HG03066 (cell line): ENCODE data around the gene PHLDB1.
"Not testable (repeated sequence)": the region's sequence is repeated elsewhere in the genome, so short reads cannot be mapped to it uniquely, and the experiment has no call there.

Source experiments
- ATAC-seq: cut with Tn5 transposase; IDR thresholded peaks from one replicate; pipeline ENCODE4 v1.9.1; 2021; ENCODE audit warnings: low read depth; ENCODE audit not compliant: unreplicated experiment

Gene PHLDB1

DNA sequence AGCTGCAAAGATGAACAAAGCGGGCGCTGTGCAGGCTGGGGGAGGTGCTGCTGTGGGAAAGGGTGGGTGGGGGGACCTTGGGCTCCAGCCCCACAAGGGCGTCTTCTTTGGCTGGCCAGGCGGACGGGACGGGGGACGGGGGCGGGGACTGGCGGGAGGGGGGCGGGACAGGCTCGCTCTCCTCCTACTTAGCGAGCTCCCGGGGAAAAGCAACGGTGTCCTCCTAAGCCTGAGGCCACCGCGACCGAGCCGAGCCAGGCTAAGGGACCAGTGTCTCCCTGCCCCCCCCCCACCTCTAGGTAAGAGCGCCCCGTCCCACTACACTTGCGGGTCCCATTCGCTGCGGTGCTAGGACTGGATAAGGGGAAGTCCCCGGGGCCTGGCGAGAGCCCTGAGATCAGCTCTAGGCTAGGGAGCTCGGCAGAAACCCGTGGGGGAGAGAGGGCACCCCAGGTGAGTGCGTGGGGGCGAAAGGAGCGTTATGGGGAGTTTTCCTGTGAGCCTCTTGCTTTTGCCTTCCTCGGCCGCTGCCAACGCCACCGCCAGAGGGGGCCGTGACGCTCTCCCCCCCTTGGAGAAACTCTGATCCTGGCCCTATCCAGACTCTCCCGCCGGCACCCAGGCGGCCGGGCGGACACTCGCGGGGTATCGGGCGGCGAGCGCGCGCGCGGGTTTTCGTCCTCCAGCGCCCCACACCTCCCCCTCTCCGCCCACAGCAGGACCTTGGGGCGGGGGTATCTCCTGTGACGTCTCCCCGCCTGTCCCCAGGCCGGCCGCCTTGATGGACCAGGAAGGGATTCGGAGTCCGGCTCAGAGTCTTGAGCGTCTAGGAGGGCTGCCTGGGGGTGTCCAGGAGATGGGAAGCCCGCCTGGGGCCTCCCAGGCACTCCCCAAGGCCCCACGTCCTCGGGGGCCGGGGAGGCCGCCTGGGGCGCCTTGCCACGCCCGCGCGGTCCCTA is at the start of gene PHLDB1:
TSS of gene PHLDB1 (plus strand) at position 215 of the 959 bp plus-strand sequence. CDS start 6,222 bp downstream, outside the sequence.
- ATAC-seq, result no peak

- no peak for ATAC-seq
Measured at GRCh38 chr11:118560806-118561205, 46.6 kb upstream of the PHLDB1 start.

DNA sequence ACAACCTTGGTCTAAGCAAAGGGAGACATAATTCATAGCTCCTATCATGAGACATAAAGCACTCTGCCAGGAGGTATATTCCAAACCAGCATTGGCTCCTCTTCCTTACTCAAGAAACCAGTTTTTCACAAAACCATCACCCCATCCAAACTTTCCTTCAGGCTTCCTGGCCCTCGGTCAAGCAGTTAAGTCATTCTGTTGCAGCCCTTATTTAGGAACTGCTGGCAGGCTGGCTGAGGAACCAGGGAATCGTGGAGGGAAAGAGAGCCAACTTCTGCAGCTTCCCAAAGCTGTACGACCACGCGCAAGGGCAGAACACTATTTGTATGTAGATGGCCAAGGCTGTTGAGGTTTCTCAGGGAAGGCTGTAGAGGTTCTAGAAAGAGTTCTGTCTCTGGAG is 42.4 kb upstream of the PHLDB1 start:
- no peak for ATAC-seq

DNA sequence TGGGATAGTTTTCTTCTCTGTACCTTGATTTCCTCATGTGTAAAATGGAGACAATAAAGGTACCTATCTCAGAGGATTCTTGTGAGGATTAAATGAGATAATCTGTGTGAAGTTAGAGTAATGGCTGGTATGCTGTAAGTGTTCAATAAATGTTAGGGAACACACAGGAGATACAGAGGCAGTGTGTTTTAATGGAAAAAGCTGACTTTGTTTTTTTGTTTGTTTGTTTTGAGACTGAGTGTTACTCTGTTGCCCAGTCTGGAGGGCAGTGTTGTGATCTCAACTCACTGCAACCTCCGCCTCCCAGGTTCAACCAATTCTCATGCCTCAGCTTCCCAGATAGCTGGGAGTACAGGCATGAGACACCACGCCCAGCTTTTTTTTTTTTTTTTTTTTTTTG is 37.7 kb upstream of the PHLDB1 start:
- no peak for ATAC-seq

DNA sequence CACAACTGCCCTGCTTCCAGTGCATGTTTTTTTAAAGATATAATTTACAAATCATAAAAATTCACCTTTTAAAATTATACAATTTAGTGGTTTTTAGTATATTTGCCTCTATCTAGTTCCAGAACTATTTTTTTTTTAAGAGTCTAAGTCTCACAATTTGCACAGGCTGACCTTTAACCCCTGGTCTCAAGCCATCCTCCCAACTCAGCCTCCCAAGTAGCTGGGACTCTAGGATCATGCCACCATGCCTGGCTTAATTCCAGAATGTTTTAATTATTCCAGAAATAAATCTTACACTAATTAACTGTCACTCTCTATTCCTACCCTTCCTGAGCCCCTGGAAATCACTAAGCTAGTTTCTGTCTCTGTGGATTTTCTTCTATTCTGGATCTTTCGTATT is 36.6 kb upstream of the PHLDB1 start:
- ATAC-seq, result no peak

DNA sequence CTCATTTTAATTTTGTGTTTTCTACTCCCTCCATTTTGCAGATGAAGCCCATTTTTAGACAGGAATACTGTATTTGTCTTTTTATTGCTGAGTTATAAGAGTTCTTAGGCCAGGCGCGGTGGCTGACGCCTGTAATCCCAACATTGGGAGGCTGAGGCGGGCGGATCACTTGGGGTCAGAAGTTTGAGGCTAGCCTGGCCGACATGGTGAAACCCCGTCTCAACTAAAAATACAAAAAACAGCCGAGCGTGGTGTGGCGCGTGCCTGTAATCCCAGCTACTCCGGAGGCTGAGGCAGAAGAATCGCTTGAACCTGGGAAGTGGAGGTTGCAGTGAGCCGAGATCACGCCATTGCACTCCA is 35.7 kb upstream of the PHLDB1 start:
- ATAC-seq, result not testable (repeated sequence)

DNA sequence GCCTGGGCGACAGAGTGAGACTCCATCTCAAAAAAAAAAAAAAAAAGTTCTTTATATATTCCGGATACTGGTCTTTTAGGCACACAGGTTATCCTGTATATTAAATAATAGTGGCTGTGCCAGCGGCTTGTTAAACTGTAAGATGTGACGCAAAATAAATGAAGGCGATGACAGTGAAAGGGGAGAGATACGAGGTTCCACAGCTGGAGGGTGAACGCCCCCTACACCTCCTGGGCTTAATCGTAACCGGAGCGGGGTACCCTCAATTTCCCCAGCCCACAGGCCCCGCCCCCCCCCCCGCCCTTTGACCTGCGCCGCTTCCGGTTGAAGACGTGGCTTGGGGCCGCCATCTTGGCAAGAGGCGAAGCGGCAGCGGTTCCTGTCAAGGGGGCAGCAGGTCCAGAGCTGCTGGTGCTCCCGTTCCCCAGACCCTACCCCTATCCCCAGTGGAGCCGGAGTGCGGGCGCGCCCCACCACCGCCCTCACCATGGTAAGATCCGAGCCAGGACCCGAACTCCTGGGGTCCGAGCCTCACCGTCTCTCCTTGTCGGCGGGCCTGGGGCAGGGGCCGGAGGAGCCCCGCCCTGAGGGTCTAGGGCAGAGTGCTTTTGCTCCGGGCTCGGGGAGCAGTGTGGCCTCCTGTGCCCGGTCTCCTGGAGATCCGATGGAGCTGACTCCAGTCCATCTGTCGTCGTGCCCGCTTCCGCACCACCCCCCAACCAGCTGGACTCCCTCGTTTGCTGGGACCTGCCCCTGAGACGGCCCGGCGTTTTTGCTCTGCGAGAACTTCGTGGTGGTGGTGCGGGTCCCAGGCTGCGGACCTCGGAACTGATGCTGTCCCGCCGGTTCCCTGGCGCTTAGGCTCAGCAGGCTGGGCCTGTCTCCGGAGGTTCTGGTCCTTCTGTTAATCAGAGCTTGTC is 35.1 kb upstream of the PHLDB1 start, which contains the start of gene ARCN1:
TSS of gene ARCN1 (plus strand) at position 349 of the 920 bp plus-strand sequence. CDS start at position 488, 139 bp downstream.
- peak; percentile 61 for ATAC-seq

DNA sequence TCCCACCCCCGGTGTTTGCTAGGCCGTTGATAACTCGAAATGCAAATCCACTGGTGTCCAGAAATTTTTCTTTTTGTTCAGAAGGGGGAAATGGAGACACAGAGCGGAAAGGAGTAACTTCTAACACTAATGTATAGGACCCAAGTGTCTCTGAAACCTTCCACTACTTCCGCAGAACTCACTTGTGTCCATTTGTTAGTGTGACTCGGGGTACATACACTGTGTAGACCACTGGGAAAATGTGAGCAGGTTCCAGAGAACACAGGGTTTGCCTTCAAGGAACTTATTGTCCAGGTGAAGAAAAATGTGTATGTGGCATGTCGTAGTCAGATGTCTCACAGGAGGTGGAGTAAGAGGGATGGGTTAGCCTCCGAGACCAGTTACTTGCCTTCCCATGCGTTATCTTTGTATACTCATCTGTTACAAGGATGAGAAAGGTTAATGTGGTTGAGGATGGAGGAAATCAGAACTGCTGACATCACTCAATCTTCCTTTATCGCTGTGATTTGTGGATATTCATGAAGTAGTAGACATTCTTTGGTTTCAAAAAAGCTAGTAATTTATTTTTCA is 34.3 kb upstream of the PHLDB1 start:
- ATAC-seq, result peak; percentile 28

DNA sequence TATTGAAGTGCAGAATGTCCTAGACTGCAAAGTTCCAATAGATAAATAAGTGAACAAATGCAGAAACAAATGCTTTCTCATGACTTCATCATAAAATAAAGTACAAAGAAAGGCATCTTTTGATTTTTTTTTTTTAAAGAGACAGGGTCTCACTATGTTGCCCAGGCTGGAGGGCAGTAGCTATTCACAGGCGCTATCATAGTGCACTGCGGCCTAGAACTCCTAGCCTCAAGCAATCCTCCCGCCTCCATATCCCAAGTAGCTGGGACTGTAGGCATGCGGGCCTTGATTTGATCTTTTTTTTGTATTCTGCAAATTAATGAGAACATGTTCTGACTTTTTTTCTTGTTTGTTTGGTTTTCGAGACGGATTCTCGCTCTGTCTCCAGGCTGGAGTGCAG is 32.8 kb upstream of the PHLDB1 start:
- no peak for ATAC-seq

GRCh38 chr11:118577995-118578394 is 29.4 kb upstream of the PHLDB1 start:
- ATAC-seq, result not testable (repeated sequence)

DNA sequence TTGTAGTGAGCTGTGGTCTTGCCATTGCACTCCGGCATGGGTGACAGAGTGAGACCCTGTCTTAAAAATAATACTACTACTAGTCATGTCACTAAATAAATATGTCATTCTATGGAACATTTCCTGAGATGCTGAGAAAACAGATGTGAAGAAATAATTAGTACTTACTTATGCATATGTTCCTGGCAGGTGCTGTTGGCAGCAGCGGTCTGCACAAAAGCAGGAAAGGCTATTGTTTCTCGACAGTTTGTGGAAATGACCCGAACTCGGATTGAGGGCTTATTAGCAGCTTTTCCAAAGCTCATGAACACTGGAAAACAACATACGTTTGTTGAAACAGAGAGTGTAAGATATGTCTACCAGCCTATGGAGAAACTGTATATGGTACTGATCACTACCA is 26.4 kb upstream of the PHLDB1 start:
- no peak for ATAC-seq

DNA sequence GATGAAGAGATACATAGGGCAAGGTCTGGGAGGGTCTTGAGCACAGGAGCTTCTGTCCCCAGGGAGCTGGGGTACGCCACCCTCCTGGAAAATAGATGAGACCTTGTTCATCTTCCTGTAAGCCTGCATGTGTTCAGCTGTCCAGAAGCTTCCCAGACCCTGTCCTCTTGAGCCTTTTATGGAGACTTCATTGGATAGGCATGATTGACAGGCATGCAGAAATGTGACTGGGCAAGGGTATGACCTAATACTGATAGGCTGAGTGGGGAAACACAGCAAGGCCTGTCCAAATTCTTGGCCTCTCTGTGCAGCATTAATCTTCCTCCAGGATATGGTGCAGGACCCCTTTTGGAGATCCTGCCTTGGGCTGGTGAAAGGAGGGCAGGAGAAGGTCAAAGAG is 19.5 kb upstream of the PHLDB1 start:
- no peak for ATAC-seq

DNA sequence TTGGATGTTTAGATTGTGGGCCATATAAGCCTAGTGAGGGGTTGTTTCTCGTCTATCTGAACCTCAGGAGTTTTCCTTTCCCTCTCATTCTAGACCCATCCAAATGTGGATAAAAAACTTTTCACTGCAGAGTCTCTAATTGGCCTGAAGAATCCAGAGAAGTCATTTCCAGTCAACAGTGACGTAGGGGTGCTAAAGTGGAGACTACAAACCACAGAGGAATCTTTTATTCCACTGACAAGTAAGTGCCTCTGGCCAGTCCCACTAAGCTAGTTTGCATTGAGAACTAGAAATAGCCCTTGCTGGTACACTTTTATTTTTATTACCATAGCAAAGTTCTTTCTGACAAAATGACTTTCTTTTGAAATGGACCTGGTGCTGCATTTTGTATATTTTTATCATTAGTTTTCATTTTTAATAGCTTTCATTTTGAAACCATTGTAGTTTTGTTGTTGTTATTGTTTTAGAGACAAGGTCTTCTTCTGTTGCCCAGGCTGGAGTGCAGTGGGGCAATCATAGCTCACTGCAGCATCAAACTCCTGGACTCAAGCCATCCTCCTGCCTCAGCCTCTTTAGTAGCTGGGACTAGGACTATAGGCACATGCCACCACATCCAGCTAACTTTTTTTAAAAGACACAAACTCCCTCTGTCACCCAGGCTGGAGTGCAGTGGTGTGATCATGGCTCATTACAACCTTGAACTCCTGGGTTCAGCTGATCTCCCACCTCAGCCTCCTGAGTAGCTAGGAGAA is 14.6 kb upstream of the PHLDB1 start:
- ATAC-seq, result no peak

DNA sequence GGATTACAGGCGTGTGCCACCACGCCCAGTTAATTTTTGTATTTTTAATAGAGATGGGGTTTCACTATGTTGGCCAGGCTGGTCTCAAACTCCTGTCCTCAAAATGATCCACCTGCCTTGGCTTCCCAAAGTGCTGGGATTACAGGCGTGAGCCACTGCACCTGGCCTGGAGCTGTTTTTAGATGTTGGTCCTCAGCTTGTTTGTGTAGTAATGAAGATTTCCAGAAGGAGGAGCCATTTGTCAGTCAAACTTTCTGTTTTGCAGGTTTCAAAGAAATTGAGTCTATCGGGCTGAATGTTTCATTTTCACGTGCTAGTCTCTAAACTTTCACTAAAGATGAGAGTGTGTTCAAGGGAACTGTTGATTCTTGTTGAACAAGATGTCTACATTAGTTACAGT is 12.4 kb upstream of the PHLDB1 start:
- not testable (repeated sequence) for ATAC-seq

DNA sequence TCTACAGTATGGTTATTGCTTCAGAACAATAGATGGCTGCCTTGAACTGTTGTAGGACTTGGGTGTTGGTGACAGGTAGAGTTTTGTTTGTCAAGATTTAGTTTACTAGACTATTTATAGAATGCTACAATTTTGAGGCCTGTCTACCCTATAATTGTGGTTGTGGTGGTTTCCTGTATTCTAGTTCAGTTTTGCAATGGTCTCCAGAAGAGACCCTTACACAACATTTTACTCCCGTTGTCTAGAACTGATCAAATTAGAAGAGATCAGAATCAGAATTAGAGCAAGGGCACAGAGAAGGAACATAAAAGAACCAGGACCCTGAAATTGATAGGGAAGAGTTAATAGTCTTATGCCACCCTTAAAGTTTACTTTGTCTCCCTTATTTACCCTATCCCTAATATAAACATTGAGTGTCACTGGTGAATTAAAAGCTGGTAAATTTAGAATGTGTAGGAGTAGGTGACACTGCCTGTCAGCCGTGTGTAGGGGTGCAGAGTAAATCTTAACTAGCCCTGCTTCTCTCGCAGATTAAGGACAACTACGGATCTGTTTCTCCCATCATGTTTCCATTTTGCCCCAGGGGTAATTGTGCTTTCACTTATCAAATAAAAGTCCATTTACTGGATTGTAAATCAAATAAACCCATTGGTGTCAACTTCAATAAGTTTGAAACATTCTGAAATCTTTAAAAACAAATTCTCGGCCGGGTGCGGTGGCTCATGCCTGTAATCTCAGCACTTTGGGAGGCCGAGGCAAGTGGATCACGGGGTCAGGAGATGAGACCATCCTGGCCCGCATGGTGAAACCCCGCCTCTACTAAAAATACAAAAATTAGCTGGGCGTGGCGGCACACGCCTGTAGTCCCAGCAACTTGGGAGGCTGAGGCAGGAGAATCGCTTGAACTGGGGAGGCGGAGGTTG is 10.9 kb upstream of the PHLDB1 start:
- no peak for ATAC-seq

DNA sequence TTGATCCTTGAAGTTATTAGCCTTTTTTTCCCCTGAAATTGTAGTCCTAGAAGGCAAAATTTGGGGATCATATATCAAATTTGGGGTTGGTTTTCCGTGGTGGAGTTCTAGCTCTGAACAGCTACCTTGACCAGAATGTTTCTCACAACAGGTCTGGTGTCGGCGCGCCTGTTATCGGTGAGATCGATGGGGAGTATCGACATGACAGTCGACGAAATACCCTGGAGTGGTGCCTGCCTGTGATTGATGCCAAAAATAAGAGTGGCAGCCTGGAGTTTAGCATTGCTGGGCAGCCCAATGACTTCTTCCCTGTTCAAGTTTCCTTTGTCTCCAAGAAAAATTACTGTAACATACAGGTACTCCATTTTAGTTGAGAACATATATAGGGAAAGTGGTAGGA is 9.9 kb upstream of the PHLDB1 start:
- ATAC-seq, result no peak

- ATAC-seq, result no peak
Measured at GRCh38 chr11:118602331-118602730, 5.1 kb upstream of the PHLDB1 start.

- not testable (repeated sequence) for ATAC-seq
Measured at GRCh38 chr11:118603709-118604108, 3.7 kb upstream of the PHLDB1 start.

GRCh38 chr11:118604566-118604965 is 2.8 kb upstream of the PHLDB1 start:
- ATAC-seq, result no peak
